K562 (cell line): ENCODE measurements around the gene CACNG3. TPM values are rescaled to one million over a fixed set of nuclear protein-coding genes. Genes with fewer than 3 reads are reported as not detected.
A peak's percentile ranks its signal among the peaks of the same experiment; 100 is the strongest.

Experiments used
- EGR1 ChIP-seq: fragments of 450-650 bp; conservative IDR thresholded peaks from 2 replicates; pipeline ENCODE4 v1.6.1; 2017; ENCODE audit warnings: mild to moderate bottlenecking
- FOXA1 ChIP-seq: fragments of 450-650 bp; IDR thresholded peaks from 2 replicates; pipeline ENCODE4 v1.6.1; 2016; ENCODE audit warnings: mild to moderate bottlenecking, borderline replicate concordance
- GATAD2A ChIP-seq: fragments of 450-650 bp; IDR thresholded peaks from 2 replicates; pipeline ENCODE4 v1.6.1; 2017
- MYNN ChIP-seq, 2 experiments: sonication (generic); formaldehyde crosslinking in 1 of 2; IDR thresholded peaks; 2 replicates each; pipeline versions ENCODE4 v1.5.0 to v1.6.1; 2016 to 2020; ENCODE audit warnings: antibody characterized with exemption in 1 of 2, missing genetic modification reagents in 1 of 2
- POLR2AphosphoS2 ChIP-seq: IDR thresholded peaks from 2 replicates; pipeline ENCODE4 v1.6.1; 2012; ENCODE audit warnings: low read length, improper control_type of control experiment
- SMARCB1 ChIP-seq: IDR thresholded peaks from 2 replicates; pipeline ENCODE4 v1.6.1; 2011; ENCODE audit warnings: improper control_type of control experiment, low read depth; ENCODE audit not compliant: insufficient read length
- STAT5A ChIP-seq: IDR thresholded peaks from 2 replicates; pipeline ENCODE4 v1.6.1; 2012; ENCODE audit warnings: low read length, inconsistent platforms, borderline replicate concordance
- SUPT5H ChIP-seq: fragments of 450-650 bp; IDR thresholded peaks from 2 replicates; pipeline ENCODE4 v1.6.1; 2016
- TBL1XR1 ChIP-seq, 2 experiments: IDR thresholded peaks; 2 replicates each; pipeline ENCODE4 v1.6.1; 2012; ENCODE audit warnings: improper control_type of control experiment in 2 of 2, low read length in 2 of 2, mild to moderate bottlenecking in 1 of 2
- ZNF449 ChIP-seq: fragments of 250-450 bp; sonication (Bioruptor Pico); IDR thresholded peaks from 2 replicates; pipeline ENCODE4 v1.8.0; 2022; ENCODE audit warnings: moderate library complexity, mild to moderate bottlenecking, inconsistent platforms
- ZNF655 ChIP-seq: fragments of 250-450 bp; sonication (Bioruptor Pico); IDR thresholded peaks from 2 replicates; pipeline ENCODE4 v1.5.0; 2021
- ZNF699 ChIP-seq: fragments of 250-450 bp; sonication (Bioruptor Pico); IDR thresholded peaks from 2 replicates; pipeline ENCODE4 v1.8.0; 2021; ENCODE audit warnings: mild to moderate bottlenecking, moderate library complexity; ENCODE audit not compliant: insufficient replicate concordance
- polyA plus RNA-seq, 8 experiments: library from polyadenylated mRNA; depleted of rRNA in 4 of 8; stranded (reverse) in 5 of 8; unstranded in 3 of 8; fragments of >200 nt; fragmentation: Nextera tagmentation in 2 of 8; fragmentation: Illumina TruSeq in 1 of 8; extraction: Ambion mirVana in 2 of 8; extraction: Trizol in 1 of 8; gene quantifications; 2 replicates each; pipeline versions ENCODE4 v1.2.1 to v1.2.3, GENCODE V29; 2011 to 2014; ENCODE audit warnings: inconsistent platforms in 1 of 8, missing spikeins in 1 of 8
- total RNA-seq, 7 experiments: library from RNA; depleted of rRNA in 6 of 7; stranded (reverse); fragments of >200 nt in 6 of 7; fragmentation: Illumina TruSeq in 2 of 7; extraction: Trizol in 2 of 7; gene quantifications; 2 replicates each; pipeline versions ENCODE4 v1.2.1 to v1.2.3, GENCODE V29; 2011 to 2021; ENCODE audit warnings: low replicate concordance in 1 of 7
- TF ChIP-seq, protein P1 (sequence below), 2 experiments: fragments of 450-650 bp; IDR thresholded peaks; 2 replicates each; pipeline ENCODE4 v1.6.1; 2016; ENCODE audit warnings: mild to moderate bottlenecking in 2 of 2, borderline replicate concordance in 1 of 2, low read depth in 1 of 2, moderate library complexity in 1 of 2

Gene CACNG3
- total and polyA plus RNA-seq, 9 of the 15 experiments (the other 6 are each of a cell fraction or from before 2014, with no cell fraction given), result not detected

DNA sequence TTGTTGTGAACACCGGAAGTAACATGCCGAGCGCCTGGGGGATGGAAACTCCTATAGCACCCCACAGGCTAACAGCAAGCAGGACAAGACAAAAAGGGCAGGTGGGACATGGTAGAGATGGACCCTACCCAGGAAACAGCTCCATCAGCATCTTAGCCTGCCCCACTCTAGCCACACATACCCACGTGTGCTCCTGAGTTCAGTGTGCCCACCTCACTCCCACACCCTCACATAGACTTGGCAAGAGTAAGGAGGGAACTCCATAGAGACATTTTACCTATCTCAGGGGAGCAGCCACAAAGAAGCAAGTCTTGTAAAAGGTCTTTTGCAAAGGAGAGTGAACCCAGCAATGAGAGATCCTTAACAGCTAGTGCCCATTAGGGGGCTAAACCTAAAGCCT is 37.8 kb upstream of the CACNG3 start (continued):
- TF ChIP-seq ZNF449 (no peak), EGR1 (no peak), ZNF699 (CRISPR knock-in tag) (no peak), TBL1XR1 (IDR thresholded peaks at IDR 0.05; ENCODE audit: low read length in 2 of 2) (no peak), ZNF655 (CRISPR knock-in tag) (no peak), STAT5A (no peak), SUPT5H (0 out of 2 replicates have a peak, but pooled peaks have one; percentile 22), MYNN (IDR thresholded peaks at IDR 0.05) (0 out of 2 replicates have a peak, but pooled peaks have one; percentile 12), MYNN (CRISPR knock-in tag; IDR thresholded peaks at IDR 0.05) (no peak), POLR2AphosphoS2 (peak; percentile 79; the same call in 1 of the 2 replicates), GATAD2A (no peak), FOXA1 (no peak), SMARCB1 (no peak)
- TF ChIP-seq, protein P1, sequence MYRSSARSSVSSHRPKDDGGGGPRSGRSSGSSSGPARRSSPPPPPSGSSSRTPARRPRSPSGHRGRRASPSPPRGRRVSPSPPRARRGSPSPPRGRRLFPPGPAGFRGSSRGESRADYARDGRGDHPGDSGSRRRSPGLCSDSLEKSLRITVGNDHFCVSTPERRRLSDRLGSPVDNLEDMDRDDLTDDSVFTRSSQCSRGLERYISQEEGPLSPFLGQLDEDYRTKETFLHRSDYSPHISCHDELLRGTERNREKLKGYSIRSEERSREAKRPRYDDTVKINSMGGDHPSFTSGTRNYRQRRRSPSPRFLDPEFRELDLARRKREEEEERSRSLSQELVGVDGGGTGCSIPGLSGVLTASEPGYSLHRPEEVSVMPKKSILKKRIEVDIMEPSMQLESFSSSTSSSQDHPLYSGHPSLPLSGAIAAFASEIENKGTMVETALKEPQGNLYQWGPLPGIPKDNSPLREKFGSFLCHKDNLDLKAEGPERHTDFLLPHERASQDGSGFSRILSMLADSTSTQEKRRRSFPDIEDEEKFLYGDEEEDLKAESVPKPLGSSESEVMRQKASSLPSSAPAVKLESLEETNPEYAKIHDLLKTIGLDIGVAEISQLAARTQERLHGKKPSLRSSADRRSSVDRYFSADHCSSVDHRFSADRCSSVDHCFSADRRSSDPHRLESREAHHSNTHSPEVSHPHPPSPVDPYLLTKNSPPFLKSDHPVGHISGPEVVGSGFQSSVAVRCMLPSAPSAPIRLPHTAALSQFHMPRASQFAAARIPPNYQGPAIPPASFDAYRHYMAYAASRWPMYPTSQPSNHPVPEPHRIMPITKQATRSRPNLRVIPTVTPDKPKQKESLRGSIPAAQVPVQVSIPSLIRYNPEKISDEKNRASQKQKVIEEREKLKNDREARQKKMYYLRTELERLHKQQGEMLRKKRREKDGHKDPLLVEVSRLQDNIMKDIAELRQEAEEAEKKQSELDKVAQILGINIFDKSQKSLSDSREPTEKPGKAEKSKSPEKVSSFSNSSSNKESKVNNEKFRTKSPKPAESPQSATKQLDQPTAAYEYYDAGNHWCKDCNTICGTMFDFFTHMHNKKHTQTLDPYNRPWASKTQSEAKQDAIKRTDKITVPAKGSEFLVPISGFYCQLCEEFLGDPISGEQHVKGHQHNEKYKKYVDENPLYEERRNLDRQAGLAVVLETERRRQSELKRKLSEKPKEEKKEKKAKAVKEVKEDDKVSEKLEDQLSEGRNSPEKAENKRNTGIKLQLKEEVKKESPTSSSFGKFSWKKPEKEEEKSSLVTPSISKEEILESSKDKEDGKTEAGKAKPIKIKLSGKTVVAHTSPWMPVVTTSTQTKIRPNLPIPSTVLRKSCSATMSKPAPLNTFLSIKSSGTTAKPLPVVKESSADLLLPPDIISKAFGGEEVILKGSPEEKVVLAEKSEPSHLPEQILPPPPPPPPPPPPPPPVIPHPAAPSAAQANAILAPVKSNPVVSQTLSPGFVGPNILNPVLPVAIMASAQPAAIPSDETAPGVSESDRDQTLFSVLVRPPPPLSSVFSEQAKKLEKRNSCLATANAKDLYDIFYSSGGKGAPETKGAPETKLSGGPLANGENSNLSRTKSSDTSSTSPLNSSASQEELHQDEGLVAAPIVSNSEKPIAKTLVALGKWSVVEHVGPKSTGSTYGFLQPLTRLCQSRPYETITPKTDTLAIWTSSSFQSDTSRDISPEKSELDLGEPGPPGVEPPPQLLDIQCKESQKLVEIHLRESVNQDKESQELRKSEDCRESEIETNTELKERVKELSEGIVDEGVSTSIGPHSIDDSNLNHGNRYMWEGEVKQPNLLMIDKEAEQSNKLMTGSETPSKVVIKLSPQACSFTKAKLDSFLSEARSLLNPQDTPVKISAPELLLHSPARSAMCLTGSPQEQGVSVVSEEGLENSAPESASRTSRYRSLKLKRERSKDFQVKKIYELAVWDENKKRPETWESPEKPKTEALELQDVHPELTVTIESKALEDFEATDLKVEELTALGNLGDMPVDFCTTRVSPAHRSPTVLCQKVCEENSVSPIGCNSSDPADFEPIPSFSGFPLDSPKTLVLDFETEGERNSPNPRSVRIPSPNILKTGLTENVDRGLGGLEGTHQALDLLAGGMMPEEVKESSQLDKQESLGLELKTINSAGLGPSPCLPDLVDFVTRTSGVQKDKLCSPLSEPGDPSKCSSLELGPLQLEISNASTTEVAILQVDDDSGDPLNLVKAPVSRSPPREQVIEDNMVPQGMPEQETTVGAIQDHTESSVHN (IDR thresholded peaks at IDR 0.05; ENCODE audit: borderline replicate concordance in 1 of 2, low read depth in 1 of 2), result no peak
